Fibroblast of mammary gland (primary cell): Measurements from ENCODE around the gene GHDC.

Source experiments
- DNase-seq: peaks from one replicate; pipeline ENCODE4 v3.0.0-alpha.2; 2010; ENCODE audit warnings: low read depth
- H3K4me3 ChIP-seq: 2 replicates; pipeline ENCODE4 v1.5.1; 2011; ENCODE audit warnings: low read depth, mild to moderate bottlenecking, low read length, moderate library complexity; ENCODE audit not compliant: control insufficient read depth
- TF ChIP-seq, protein P1 (sequence below): conservative IDR thresholded peaks from 2 replicates; pipeline ENCODE4 v1.5.1; 2011; ENCODE audit warnings: low read depth, low read length, inconsistent platforms; ENCODE audit not compliant: control insufficient read depth, insufficient read depth

Gene GHDC

DNA sequence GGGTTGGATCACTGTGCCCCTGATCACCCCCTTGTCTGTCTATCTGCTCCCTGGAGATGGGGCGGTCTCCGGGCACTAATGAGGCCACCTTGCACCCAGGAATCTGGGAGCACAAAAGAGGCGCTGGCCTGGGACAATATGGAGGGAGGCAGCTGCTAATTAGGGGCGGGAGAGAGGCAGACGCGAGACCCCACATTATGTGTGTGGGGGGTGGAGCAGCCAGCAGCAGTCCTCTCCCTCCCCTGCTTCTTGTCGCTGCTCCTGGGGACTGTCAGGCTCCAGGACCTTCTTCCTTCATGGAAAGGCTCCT is 8.7 kb downstream of the GHDC start:
- DNase-seq, result no peak
- H3K4me3 ChIP-seq, result no peak overlapping the region
- TF ChIP-seq, protein P1, sequence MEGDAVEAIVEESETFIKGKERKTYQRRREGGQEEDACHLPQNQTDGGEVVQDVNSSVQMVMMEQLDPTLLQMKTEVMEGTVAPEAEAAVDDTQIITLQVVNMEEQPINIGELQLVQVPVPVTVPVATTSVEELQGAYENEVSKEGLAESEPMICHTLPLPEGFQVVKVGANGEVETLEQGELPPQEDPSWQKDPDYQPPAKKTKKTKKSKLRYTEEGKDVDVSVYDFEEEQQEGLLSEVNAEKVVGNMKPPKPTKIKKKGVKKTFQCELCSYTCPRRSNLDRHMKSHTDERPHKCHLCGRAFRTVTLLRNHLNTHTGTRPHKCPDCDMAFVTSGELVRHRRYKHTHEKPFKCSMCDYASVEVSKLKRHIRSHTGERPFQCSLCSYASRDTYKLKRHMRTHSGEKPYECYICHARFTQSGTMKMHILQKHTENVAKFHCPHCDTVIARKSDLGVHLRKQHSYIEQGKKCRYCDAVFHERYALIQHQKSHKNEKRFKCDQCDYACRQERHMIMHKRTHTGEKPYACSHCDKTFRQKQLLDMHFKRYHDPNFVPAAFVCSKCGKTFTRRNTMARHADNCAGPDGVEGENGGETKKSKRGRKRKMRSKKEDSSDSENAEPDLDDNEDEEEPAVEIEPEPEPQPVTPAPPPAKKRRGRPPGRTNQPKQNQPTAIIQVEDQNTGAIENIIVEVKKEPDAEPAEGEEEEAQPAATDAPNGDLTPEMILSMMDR, result no peak

DNA sequence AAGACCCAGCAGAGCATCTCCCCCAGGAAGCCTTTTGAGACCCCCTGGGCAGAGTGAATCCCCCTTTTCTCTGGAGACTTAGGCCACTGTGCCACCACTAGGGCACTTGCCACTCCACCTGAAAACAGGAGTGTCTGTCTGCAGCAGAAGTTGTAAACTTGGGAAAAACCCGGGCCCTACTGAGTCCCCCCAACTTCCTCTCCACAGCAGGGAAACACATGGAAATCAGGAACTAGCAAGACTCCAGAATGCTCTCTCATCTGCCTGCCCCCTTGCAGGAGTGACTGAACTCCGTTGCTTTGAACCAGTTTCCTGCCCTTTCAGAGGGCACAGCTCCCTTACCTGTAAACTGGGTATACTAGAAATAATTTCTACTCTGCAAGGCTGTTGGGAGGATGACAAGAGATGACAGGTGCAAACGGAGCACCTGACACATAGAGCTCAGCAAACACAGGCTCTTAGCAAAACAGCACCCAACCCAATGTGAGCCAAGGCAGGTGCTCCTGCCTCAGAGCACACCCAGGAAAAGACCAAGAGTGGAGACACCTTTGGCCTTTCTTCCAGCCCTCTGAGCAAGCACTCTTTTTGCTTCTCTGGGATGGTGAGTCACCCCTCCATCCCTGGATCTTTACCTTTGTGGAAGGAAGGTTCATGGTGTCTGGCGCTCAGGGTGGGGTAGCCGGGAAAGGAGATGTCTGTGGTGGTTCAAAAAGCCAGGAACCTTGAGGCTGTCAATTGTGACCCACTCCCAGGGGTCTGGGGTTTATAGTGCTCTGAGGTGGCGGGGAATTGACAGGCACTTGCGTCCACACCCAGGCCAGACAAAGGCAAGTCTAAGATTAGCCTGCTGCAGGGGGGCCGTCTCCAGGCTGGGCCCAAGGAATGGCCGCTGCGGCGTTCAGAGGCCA is 9.3 kb downstream of the GHDC start, which contains the start of gene HCRT:
Gene HCRT, minus strand, starts transcription at position 740 of the 908 bp plus-strand sequence. Its CDS starts 87 bp downstream, at position 653.
- TF ChIP-seq, protein P1, result no peak
- DNase-seq, result no peak
- no peak within 1 kb of the TSS for H3K4me3 ChIP-seq

DNA sequence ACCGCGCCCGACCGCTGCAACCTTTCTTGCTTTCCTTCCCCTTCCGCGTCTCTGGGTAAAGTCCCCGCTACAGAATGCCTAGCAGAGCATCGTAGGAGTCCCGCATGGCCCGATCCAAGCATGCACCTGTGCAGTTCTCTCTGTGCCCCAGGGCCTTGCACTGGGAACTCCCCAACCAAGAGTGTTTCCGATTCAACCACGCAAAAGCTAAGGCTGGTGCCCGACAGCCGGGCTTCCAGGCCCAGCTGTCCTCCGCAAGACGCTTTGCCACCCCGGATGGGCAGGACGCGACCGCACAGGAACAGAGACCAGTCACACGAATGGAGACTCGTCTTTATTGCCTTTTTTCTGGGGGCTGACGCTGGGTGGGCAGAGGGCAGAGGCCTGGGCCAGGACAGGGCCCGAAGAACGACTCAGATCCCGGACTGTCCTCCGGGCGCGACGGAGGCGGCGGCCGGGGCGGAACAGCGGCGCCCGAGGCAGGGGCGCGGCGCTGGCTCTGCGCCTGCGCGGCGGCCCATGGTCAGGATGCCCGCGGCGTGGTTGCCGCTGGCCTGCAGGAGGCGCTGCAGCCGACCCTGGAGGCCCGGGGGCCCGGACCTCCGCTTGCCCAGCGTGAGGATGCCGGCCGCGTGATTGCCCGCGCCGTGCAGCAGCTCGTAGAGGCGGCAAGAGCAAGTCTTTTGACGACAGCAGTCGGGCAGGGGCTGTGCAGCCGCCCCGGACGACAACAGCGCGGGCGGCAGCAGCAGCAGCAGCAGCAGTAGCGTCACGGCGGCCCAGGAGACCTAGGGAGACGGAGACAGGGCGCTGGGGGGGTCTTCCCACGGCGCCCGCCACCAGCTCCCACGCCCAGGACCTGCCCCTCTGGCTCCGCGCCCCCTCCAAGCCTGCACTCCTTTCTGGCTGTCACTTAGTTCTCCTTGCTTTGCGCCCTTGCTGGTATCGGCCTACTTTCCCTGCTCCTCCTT is 10.3 kb downstream of the GHDC start:
- H3K4me3 ChIP-seq, result peak overlapping the region; percentile 57
- peak; percentile 65 for DNase-seq
- TF ChIP-seq, protein P1, result no peak

DNA sequence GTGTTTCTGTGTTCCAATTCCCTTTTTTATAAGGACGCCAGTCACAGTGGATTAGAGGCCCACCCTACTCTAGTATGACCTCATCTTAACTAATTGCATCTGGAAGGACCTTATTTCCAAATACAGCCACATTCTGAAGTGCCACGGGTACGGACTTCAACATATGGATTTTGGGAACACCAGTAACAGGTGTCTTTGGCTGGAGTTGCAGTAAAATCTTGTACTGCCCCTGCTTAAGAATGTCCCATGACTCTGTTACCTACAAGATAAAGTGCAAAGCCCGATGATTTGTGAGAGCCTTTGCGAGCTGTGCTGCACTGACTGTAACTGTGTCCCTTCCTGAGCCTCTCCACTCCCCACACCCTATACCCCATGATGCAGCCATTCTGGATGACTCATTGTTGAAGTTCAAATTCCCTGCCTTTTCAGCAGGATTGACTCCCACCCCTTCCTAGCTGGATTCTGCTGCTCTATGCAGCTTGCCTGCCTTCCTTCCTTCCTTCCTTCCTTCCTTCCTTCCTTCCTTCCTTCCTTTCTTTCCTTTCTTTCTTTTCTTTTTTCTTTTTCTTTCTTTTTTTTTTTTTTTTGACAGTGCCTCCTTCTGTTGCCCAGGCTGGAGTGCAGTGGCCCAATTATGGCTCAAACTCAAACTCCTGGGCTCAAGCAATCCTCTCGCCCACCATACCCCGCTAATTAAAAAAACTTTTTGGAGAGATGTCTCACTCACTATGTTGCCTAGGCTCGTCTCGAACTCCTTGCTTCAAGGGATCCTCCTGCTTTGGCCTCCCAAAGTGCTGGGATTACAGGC is 11.2 kb downstream of the GHDC start:
- peak overlapping the region; percentile 57 for H3K4me3 ChIP-seq
- peak; percentile 57 for DNase-seq

DNA sequence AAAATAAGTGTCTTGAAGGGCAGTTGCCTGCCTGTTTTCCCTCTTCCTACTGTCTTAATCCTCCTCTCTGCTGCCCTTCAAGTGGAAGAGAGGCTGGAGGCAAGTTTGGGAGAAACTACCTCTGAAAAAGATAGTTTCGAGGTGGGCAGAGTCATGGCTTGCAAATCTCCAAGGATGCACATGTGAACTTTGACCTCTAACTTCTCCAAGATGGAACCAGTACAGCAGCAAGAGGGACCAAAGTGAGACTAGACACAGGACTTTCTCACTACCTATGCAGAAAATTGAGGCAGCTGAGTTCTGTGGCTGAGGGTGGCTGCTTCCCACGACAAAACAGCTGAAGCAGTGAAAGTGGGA is 12.5 kb downstream of the GHDC start:
- no peak for DNase-seq
- H3K4me3 ChIP-seq, result no peak overlapping the region
- TF ChIP-seq, protein P1, result no peak

More for the DNA sequence above, 11.2 kb downstream of the GHDC start:
- TF ChIP-seq, protein P1, result no peak
